ENCODE results near the gene ANKK1. TPM values are rescaled to one million over a fixed set of nuclear protein-coding genes. Genes with fewer than 3 reads are reported as not detected.

Gene ANKK1
- total and polyA plus RNA-seq, 10 of the 15 experiments (the other 5 are each of a cell fraction or from before 2014, with no cell fraction given), result not detected

DNA sequence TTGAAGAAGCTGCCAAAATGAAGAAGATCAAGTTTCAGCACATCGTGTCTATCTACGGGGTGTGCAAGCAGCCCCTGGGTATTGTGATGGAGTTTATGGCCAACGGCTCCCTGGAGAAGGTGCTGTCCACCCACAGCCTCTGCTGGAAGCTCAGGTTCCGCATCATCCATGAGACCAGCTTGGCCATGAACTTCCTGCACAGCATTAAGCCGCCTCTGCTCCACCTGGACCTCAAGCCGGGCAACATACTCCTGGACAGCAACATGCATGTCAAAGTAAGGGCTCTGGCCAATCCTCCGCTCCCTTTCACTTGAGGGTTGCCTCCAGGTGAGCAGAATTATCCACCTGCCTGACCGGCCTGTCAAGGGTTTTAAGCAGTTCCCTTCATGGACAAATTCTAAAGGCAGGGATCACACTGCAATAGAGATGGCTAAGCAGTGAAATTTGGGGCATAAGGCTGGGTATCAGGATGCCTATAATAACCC is 6.0 kb downstream of the ANKK1 start:
- Histone ChIP-seq H3K79me2 (ENCODE audit: control insufficient read depth, insufficient read depth, low read length) (no peaks in the 10 kb centered on the region), H3K4me3 (no peak overlapping the region), H2AFZ (ENCODE audit: control insufficient read depth, low read depth, low read length) (no peak overlapping the region), H3K9me3 (replicated peaks; ENCODE audit: control insufficient read depth, insufficient read depth, low read length) (no peaks in the 10 kb centered on the region), H3K4me1 (ENCODE audit: control insufficient read depth, insufficient read depth, low read length) (no peaks in the 10 kb centered on the region), H3K27me3 (replicated peaks in 1 of 2; ENCODE audit: control insufficient read depth in 2 of 2, insufficient read depth in 2 of 2, low read length in 1 of 2) (peaks cover 0 to 2% of the 10 kb centered on the region in 2 experiments; a peak in 2 of 4 replicates), H3K4me2 (ENCODE audit: control insufficient read depth, insufficient read depth) (no peak overlapping the region), H3K9ac (ENCODE audit: control insufficient read depth, insufficient read depth, low read length) (no peak overlapping the region), H3K36me3 (ENCODE audit: control insufficient read depth in 2 of 2, insufficient read depth in 2 of 2, low read length in 1 of 2) (no peaks in the 10 kb centered on the region), H4K20me1 (ENCODE audit: control insufficient read depth, insufficient read depth) (no peaks in the 10 kb centered on the region), H3K27ac (ENCODE audit: control insufficient read depth, insufficient read depth) (no peak overlapping the region)
- POLR2A ChIA-PET, result no interaction called here
- intact Hi-C loops (cut with micrococcal nuclease; ENCODE audit: unreplicated experiment) (no loop called here), in situ Hi-C loops (cut with MboI) (no loop called here)
- DNase-seq (ENCODE audit: low read depth, low spot score) (no peak), ATAC-seq (no peak), FAIRE-seq (no peak)
- 34% methylated on average over 8 of the region's 8 CpGs for whole genome bisulfite sequencing (ENCODE audit: insufficient coverage, insufficient replicate concordance, low lambda C conversion rate, missing lambda C conversion rate)
- TF ChIP-seq, protein P1, sequence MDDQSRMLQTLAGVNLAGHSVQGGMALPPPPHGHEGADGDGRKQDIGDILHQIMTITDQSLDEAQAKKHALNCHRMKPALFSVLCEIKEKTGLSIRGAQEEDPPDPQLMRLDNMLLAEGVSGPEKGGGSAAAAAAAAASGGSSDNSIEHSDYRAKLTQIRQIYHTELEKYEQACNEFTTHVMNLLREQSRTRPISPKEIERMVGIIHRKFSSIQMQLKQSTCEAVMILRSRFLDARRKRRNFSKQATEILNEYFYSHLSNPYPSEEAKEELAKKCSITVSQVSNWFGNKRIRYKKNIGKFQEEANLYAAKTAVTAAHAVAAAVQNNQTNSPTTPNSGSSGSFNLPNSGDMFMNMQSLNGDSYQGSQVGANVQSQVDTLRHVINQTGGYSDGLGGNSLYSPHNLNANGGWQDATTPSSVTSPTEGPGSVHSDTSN (IDR thresholded peaks at IDR 0.05; ENCODE audit: insufficient replicate concordance, low read depth, low read length), result no peak
- no peak for TF ChIP-seq IRF4 (IDR thresholded peaks at IDR 0.05; ENCODE audit: low read depth, low read length)
- TF ChIP-seq SIN3A (IDR thresholded peaks at IDR 0.05; ENCODE audit: low read depth, low read length), result no peak
- no peak for TF ChIP-seq SRF (IDR thresholded peaks at IDR 0.05; ENCODE audit: low read depth in 2 of 2, low read length in 2 of 2)
- TF ChIP-seq MXI1 (IDR thresholded peaks at IDR 0.05; ENCODE audit: low read depth, low read length), result no peak
- TF ChIP-seq HDGF (IDR thresholded peaks at IDR 0.05), result no peak
- TF ChIP-seq JUNB (IDR thresholded peaks at IDR 0.05), result no peak
- no peak for TF ChIP-seq GABPA (IDR thresholded peaks at IDR 0.05; ENCODE audit: low read depth)
- TF ChIP-seq ATF2 (IDR thresholded peaks at IDR 0.05; ENCODE audit: low read length), result no peak
- TF ChIP-seq, protein P2, sequence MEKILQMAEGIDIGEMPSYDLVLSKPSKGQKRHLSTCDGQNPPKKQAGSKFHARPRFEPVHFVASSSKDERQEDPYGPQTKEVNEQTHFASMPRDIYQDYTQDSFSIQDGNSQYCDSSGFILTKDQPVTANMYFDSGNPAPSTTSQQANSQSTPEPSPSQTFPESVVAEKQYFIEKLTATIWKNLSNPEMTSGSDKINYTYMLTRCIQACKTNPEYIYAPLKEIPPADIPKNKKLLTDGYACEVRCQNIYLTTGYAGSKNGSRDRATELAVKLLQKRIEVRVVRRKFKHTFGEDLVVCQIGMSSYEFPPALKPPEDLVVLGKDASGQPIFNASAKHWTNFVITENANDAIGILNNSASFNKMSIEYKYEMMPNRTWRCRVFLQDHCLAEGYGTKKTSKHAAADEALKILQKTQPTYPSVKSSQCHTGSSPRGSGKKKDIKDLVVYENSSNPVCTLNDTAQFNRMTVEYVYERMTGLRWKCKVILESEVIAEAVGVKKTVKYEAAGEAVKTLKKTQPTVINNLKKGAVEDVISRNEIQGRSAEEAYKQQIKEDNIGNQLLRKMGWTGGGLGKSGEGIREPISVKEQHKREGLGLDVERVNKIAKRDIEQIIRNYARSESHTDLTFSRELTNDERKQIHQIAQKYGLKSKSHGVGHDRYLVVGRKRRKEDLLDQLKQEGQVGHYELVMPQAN (conservative IDR thresholded peaks at IDR 0.05), result no peak
- TF ChIP-seq ZNF687 (IDR thresholded peaks at IDR 0.05), result no peak
- TF ChIP-seq NR2C1 (IDR thresholded peaks at IDR 0.05), result no peak
- no peak for TF ChIP-seq BRCA1 (IDR thresholded peaks at IDR 0.05; ENCODE audit: low read depth, low read length)
- RAD21 ChIA-PET (ENCODE audit: unreplicated experiment), result no interaction called here
- no TSS peak for BruUV-seq (replicated peaks)
- CTCF ChIA-PET, result no interaction called here
- SMC1A ChIA-PET (ENCODE audit: uncharacterized antibody, unreplicated experiment), result no interaction called here

All from GM12878 (cell line).